Bronchus fibroblast of lung (primary cell): ENCODE data around the gene AGMO. TPM values are rescaled to one million over a fixed set of nuclear protein-coding genes. Genes with fewer than 3 reads are reported as not detected.

Experiments
- total RNA-seq: library from RNA; depleted of rRNA; stranded (reverse); fragments of >200 nt; gene quantifications from 2 replicates; pipeline ENCODE4 v1.2.3, GENCODE V29; 2015

Gene AGMO
- total RNA-seq, result not detected in 2 replicates

GRCh38 chr7:15561835-15562234, at the start of gene AGMO:
Gene AGMO (minus strand): TSS chr7:15562015.

Other genes starting within 250 kb of the AGMO start
- 1.5 and 1.9 TPM in 2 replicates for gene MEOX2, start 124.7 kb upstream of the AGMO start, total RNA-seq